NB4 (cell line): Measurements from ENCODE around the gene PROM2.

ENCODE experiments used
- MYC ChIP-seq: IDR thresholded peaks from 2 replicates; pipeline ENCODE4 v1.6.1; 2011; ENCODE audit warnings: low read depth, low read length
- POLR2A ChIP-seq: IDR thresholded peaks from 2 replicates; pipeline ENCODE4 v1.6.1; 2011; ENCODE audit warnings: mild to moderate bottlenecking; ENCODE audit not compliant: insufficient read length; ENCODE audit errors: extremely low read depth
- TF ChIP-seq, protein P1 (sequence below): IDR thresholded peaks from 2 replicates; pipeline ENCODE4 v1.6.1; 2011; ENCODE audit warnings: low read depth, low read length
- TF ChIP-seq, protein P2 (sequence below): IDR thresholded peaks from one replicate; pipeline ENCODE4 v1.5.1; 2012; ENCODE audit warnings: low read depth, low read length

DNA sequence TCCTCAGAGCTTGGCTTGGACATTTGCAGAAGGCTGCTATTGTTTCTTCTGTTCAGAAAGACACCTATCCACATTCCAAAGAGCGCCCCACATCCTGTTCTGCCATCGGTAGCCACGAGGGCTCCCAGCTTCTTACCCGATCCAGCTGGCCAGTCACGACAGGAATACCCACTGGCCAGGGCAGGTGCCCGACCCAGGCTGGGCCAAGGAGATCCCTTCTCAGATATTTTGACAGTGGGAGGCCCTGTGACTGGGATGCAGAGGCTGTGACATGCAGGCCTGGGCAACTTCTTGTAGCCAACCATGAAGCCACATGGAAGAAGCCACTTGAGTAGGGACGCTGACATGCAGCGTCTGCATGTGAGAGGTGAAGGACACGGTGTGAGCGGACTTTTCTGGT is 57.4 kb downstream of the PROM2 start:
- TF ChIP-seq POLR2A (no peak), MYC (no peak)
- TF ChIP-seq, protein P1, sequence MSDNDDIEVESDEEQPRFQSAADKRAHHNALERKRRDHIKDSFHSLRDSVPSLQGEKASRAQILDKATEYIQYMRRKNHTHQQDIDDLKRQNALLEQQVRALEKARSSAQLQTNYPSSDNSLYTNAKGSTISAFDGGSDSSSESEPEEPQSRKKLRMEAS = no peak
- TF ChIP-seq, protein P2, sequence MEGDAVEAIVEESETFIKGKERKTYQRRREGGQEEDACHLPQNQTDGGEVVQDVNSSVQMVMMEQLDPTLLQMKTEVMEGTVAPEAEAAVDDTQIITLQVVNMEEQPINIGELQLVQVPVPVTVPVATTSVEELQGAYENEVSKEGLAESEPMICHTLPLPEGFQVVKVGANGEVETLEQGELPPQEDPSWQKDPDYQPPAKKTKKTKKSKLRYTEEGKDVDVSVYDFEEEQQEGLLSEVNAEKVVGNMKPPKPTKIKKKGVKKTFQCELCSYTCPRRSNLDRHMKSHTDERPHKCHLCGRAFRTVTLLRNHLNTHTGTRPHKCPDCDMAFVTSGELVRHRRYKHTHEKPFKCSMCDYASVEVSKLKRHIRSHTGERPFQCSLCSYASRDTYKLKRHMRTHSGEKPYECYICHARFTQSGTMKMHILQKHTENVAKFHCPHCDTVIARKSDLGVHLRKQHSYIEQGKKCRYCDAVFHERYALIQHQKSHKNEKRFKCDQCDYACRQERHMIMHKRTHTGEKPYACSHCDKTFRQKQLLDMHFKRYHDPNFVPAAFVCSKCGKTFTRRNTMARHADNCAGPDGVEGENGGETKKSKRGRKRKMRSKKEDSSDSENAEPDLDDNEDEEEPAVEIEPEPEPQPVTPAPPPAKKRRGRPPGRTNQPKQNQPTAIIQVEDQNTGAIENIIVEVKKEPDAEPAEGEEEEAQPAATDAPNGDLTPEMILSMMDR = no peak
